HG03066 (cell line): ENCODE data around the gene C5AR2.
"Not testable (repeated sequence)": the region's sequence is repeated elsewhere in the genome, so short reads cannot be mapped to it uniquely, and the experiment has no call there.

Source experiments
- ATAC-seq: cut with Tn5 transposase; IDR thresholded peaks from one replicate; pipeline ENCODE4 v1.9.1; 2021; ENCODE audit warnings: low read depth; ENCODE audit not compliant: unreplicated experiment

Gene C5AR2

DNA sequence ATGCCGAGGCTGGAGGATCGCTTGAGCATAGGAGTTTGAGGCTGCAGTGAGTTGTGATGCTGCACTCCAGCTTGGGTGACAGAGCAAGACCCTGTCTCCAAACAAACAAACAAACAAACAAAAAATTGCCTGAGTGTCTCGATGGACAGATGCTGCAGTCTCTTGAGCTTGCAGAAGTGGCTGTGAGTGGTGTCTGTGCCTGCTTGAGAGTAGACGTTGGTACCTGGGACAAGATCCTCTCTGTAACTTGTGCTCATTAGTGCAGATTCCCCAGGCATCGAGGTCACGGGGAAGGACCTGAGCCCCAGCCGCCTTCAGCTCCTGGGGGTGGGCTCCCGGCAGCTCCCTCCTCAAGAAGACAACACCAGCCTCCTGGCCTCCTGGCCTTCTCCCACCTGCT lies 8.6 kb upstream of the C5AR2 start:
- no peak for ATAC-seq

DNA sequence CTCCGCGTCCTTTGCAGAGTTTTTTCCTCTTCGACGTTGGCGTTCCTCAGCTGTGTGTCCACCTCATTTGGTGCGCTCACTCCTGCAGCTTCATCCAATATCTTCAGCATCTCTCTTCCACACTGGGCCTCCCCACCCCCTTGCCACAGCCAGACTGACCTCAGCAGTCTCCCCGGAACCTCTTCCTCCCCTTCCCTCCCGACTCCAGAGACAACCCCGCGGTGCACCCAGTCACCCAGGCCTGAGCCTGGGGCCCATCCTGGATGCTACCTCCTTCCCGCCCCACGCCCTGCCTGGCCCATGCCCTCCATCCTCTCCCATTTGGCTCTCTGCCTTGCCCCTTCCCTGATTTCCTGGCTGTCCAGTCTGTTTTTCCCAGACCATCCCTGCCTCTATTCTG lies 8.1 kb upstream of the C5AR2 start:
- no peak for ATAC-seq

DNA sequence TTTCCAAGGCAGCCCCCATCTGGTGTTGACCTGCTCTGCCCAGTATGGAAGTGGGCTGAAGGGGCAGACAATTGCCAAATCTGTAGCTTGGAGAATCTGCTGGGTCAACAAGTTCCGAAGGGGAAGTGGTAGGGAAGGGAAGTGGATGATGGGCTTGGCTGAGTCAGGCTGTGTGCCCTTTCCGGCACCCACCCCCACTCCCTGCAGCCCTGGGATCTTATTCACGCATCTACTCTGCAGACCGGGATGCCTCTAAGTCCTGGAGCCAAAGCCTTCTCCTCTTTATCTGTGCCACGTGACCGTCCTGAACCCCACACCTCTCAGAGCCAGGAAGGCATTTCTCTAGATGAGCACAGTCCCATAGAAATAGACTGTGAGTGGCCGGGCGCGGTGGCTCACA lies 7.5 kb upstream of the C5AR2 start:
- ATAC-seq: no peak

DNA sequence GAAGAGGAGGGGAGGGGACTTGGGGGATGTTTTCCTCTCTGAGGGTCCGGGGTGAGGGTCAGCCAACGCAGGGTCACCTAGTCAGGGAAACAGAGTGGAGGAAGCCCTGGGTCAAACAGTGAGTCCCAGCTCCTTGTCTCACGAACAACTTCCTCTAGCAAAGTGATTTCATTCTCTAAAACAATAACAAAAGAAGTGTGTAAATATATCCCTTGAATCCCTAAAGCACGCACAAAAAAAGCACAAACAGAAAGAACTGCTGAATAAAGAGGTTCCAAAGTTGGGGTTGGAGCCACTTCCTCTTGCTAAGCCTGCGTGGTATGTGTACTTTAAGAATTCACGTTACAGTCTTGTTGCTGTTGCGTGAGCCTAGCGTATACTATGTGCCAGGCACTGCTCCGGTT lies 1.5 kb upstream of the C5AR2 start:
- ATAC-seq: no peak

DNA sequence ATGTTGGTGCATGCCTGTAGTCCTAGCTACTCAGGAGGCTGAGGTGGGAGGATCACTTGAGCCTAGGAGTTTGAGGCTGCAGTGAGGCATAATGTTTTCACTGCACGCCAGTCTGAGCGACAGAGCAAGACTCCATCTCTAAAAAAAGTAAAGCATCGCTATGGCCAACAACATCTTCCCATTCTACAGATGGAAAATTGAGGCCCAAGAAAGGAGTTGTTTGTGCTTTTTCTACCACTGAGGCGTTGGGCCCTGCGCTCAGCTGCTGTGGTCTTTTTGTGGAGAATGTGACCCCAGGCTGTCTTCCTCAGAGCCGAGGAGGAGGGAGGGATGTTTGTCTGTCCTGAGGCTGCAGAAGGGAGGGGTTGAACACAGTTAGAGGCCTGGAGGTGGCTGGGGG lies 485 bp upstream of the C5AR2 start:
- ATAC-seq: no peak

DNA sequence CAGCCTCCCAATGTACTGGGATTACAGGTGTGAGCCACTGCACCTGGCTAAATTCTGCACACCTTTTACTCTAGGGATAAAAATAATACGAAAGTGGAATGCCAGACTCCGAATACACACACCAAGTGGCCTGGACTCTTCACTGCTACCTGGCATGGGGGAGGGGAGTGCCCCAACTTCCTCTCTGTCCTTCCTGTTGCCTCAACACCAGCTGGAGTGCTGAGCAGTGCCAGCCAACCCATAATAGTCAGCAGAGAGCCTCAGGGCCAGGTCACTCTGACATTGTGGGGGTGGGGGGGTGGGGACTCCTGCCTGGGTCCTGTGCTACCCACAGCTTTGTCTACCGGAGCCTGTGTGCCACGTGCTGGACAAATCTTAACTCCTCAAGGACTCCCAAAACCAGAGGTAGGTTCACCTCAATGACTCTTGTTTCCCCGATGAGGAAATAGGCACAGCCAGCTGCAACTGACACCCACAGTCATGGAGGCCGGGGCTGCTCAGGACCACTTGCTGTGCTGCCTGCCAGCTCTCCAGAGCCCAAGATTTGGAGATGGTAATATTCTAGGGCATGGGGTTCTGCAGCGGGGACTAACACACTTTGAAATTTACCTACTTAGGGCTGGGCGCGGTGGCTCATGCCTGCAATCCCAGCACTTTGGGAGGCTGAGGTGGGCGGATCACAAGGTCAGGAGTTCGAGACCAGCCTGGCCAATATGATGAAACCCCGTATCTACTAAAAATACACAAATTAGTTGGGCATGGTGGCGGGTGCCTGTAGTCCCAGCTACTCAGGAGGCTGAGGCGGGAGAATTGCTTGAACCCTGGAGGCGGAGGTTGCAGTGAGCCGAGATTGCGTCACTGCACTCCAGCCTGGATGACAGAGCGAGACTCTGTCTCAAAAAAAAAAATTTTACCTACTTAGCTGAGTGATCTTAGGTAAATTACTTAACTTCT lies 5.1 kb downstream of the C5AR2 start:
- not testable (repeated sequence) for ATAC-seq

DNA sequence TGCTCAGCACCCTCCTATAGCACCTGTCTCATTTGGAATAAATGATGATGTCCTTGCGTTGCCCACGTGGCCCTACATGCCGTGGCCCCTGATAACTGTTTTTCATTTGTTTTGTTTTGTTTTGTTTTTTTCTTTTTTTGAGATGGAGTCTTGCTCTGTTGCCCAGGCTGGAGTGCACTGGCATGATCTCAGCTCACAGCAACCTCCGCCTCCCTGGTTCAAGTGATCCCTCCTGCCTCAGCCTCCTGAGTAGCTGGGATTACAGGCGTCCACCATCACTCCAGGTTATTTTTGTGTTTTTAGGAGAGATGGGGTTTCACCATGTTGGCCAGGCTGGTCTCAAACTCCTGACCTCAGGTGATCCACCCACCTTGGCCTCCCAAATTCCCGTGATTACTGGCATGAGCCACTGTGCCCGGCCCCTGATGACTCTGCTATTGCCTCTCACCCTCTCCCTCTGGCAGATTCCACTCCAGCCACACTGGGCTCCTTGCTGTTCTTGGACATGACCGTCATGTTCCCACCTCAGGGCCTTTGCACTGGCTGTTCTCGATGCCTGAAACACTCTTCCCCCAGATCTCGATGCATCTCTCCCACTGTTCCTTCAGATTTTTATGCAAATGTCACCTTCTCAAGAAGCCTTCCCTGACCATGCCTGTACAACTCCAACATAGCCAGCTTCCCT lies 7.4 kb downstream of the C5AR2 start:
- ATAC-seq: no peak

DNA sequence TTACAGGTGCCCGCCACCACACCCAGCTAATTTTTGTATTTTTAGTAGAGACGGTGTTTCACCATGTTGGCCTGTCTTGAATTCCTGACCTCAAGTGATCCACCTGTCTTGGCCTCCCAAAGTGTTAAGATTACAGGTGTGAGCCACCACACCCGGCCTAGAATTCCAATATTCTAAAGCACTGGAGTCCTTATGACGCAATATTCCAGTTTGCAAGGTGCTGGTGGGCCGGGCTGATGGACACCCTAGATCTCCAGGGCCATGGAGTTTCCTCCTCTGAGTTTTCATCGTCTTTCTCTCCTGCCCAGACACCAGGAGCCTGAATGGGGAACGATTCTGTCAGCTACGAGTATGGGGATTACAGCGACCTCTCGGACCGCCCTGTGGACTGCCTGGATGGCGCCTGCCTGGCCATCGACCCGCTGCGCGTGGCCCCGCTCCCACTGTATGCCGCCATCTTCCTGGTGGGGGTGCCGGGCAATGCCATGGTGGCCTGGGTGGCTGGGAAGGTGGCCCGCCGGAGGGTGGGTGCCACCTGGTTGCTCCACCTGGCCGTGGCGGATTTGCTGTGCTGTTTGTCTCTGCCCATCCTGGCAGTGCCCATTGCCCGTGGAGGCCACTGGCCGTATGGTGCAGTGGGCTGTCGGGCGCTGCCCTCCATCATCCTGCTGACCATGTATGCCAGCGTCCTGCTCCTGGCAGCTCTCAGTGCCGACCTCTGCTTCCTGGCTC lies 8.7 kb downstream of the C5AR2 start:
- ATAC-seq: no peak

DNA sequence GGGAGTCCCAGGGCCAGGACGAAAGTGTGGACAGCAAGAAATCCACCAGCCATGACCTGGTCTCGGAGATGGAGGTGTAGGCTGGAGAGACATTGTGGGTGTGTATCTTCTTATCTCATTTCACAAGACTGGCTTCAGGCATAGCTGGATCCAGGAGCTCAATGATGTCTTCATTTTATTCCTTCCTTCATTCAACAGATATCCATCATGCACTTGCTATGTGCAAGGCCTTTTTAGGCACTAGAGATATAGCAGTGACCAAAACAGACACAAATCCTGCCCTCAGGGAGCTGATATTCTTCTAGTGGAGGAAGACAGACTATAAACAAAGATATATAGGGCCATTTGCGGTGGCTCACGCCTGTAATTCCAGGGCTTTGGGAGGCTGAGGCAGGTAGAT lies 9.8 kb downstream of the C5AR2 start:
- ATAC-seq: no peak

DNA sequence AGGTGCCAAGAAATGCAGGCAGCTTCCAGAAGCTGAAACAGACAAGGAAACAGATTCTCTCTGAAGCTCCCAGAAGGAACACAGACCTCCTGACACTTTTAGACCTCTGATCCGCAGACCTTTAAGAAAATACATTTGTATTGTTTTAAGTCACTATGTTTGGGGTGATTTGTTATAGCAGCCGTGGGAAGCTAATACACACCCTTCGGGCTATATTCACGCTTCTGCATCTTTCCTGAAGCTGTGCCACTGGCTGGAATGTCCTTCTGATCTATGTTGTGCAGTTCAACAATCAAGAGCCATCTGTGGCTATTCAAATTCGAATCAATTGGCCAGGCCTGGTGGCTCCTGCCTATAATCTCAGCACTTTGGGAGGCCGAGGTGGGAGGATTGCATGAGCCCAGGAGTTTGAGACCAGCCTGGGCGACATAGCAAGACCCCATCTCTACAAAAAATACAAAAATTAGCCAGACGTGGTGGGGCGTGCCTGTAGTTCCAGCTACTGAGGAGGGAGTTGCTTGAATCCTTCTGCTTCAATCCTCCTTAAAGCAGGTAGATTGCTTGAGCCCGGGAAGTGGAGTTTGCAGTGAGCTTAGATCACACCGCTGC lies 11.3 kb downstream of the C5AR2 start:
- no peak for ATAC-seq

DNA sequence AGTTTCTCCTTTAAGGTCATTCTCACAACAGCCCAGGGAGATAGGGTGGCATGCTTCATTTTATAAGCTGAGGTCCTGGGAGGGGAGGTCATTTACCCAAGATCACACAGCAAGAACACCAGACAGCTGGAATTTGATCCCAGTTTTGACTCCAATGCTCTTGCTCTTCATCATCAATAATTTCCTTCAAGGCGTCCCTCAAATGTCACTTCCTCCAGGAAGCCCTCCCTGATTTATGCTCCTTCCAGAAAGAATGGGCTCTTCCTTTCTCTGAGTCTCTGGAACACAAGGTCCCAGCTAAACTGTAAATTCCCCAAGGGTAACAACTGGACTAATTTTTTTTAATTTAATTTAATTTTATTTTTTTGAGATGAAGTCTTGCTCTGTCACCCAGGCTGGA lies 12.4 kb downstream of the C5AR2 start:
- ATAC-seq: no peak

DNA sequence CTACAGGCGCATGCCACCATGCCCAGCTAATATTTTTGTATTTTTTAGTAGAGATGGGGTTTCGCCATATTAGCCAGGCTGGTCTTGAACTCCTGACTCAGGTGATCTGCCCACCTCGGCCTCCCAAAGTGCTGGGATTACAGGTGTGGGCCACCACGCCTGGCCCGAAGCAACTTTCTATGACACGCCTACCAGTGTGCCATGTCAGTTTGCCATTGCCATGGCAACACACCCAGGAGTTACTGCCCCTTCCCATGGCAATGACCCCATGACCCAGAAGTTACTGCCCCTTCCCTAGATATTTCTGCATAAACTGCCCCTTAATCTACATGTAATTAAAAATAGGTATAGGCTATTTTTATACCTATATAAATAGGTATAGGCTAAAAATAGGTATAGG lies 14.0 kb downstream of the C5AR2 start:
- ATAC-seq: not testable (repeated sequence)

DNA sequence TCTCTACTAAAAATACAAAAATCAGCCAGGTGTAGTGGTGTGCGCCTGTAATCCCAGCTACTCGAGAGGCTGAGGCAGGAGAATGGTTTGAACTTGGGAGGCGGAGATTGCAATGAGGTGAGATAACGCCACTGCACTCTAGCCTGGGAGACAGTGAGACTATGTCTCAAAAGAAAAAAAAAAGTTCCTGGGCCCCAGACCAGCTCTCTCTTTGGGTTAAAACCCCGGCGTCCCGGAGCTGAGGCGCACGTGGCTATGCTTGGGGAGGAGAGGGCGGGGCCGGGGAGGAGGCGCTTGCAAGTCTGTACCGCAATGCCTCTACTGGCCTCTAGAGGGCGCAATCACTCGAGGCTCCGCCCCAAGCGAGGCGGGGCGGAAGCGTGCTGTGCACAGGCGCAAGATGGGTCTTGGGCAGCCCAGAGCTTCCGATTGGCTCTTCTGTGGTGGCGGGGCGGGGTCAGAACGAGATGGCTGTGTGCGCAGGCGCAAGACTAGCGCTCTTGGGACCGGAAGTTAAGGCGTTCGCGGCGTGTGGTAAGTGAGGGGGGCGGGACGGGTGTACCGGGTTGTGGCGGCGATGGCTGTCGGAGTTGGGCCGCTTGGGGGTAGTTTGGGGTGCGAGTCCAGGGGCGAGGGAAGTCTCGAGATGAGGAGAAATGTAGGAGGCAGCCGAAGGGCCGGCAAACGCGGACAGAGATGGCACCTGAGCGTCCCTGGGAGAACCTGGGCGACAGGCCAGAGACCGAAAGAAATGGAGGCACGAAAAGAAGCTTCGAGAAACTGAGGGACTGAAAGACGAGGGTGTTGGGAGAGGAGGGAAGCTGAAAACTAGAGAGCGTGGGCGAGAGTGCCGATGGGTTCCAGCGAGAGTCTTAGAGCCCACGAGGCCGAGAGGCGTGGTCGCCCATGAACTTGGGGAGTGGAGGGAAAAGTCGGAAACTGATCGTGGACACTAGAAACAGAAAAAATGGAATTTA lies 17.1 kb downstream of the C5AR2 start, which contains the start of gene DHX34:
TSS of gene DHX34 (plus strand) at position 497 of the 977 bp plus-strand sequence. CDS start 3,716 bp downstream, outside the sequence.
- peak; percentile 94 for ATAC-seq

DNA sequence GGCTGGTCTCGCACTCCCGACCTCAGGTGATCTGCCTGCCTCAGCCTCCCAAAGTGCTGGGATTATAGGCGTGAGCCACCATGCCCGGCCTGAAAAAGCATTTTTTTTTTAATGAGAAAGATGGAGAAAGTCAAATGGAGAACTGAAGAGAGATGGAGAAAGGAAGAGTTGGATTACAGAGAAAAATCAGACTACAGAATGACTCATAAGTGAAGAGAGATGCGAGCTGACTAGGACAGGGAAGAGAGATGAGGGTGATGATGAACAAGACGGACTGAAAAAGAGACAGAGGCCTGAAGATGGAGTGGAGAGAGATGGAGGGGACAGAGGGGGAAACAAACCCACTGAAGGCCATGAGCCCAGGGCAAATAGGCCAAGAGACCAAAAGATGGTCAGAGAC lies 18.7 kb downstream of the C5AR2 start:
- ATAC-seq: no peak

DNA sequence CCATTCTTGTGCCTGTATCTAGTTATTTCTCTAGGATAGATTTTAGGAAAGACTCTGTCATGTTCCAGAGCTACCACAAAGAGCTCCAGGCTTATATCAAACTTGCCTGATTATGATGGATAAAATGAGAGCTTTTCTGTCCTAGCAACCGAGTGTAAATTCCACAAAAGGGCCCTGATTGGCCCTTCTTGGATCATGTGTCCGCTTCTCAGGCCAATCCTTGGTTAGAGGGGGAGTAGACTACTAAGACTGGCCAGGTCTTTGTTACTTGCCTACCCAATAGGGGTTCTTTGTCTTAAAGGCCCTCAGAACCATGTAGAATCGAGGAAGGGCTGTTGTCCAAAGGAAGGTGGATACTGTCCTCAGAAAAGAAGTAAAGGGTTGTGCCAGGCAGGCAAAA lies 19.6 kb downstream of the C5AR2 start:
- ATAC-seq: no peak

DNA sequence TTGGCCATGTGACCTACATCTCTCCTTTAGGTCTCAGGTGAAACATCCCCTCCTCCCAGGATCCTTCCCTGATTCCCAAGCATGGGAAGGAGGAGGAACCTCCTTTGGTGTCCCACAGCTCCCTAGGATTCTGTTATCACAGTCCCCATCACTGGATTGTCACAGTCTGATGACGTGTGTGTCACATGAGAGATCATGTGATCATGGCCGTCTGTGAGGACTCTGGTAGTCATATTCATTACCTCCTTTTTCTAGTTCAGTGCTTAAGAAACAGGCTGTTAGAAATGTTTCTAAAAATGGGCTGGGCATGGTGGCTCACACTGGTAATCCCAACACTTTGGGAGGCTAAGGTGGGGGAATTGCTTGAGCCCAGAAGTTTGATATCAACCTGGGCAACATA lies 20.1 kb downstream of the C5AR2 start:
- ATAC-seq: no peak

DNA sequence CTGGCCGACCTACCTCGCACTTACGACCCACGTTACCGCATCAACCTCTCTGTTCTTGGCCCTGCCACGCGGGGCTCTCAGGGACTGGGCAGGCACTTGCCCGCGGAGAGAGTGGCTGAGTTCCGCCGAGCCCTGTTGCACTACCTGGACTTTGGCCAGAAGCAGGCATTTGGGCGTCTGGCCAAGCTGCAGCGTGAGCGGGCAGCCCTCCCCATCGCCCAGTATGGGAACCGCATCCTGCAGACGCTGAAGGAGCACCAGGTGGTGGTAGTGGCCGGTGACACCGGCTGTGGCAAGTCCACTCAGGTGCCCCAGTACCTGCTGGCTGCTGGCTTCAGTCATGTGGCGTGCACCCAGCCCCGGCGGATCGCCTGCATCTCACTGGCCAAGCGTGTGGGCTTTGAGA lies 21.3 kb downstream of the C5AR2 start:
- ATAC-seq: no peak

DNA sequence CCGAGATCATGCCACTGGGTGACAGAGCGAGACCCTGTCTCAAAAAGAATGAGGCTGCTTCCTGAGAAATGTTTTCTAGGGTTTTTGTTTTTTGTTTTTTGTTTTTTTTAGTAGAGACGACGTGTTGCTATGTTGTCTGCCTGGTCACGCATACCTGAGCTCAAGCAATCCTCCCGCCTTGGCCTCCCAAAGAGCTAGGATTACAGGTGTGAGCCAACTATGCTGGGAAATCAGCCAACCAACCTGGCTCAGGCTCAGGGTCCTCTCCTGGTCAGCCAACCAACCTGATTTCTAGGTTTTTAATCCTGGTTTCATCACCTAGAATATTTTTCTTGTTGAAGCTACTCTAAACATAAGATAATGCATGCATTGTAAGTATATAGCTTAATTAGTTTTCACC lies 24.9 kb downstream of the C5AR2 start:
- ATAC-seq: no peak

DNA sequence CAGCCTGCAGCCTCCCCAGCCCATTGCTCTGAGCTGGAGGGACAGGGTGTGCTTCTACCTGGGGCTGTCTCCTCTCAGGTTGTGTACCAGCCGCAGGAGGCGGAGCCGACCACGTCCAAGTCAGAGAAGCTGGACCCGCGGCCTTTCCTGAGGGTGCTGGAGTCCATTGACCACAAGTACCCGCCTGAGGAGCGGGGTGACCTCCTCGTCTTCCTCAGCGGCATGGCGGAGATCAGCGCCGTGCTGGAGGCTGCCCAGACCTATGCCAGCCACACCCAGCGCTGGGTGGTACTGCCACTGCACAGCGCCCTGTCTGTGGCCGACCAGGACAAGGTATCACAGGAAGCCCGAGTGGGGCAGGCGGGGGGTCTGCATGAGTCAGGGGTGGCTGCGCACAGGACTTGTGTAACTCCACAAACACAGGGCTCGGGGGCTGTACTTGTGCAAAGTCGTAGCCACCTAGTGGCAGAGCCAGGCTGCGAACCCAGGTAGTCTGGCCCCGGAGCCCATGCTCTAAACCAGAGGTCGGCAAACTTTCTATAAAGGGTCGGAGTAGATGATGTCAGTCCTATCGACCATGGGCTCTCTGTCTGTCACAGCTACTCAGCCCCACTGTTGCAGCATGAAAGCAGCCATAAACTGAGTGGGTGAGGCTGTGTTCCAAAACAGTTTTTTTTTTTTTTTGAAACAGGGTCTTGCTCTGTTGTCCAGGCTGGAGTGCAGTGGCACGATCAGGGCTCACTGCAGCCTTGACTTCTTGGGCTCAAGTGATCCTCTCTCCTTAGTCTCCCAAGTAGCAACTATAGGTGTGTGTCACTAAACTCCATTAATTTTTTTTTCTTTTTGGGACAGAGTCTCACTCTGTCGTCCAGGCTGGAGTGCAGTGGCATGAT lies 26.1 kb downstream of the C5AR2 start:
- ATAC-seq: no peak
